ENCODE measurements around the gene TMX2. TPM values are rescaled to one million over a fixed set of nuclear protein-coding genes. Genes with fewer than 3 reads are reported as not detected.

Gene TMX2
- total RNA-seq, 1 experiment from 2014 or later: 161 TPM

DNA sequence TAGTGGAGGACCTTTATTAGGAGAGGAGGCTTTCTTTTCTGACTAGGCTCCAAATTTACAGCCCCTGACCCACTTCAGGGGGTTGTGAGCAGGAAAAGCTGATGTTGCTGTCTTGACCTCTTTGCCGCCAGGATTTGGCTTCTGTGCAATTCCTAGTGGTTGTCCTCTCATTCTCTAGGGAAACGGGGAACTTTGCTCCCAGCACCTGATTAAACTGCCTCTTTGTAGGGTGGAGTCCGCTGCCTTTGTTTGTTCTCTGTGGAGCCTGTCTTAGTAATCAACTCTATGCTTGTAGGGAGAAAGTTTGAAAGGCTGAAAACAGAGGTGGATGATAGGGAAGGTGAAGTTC is 65.5 kb downstream of the TMX2 start:
- ChIA-PET CTCF (interaction anchor here (0.7 to 9.9 kb wide), 8 partner anchors 11 to 1392 kb away, joined by 3 to 117 read pairs (median 6); partner anchors contain the start of genes BTBD18 and CTNND1), POLR2A (interaction anchor here (0.6 to 11.9 kb wide), 12 partner anchors 9 to 728 kb away, joined by 3 to 285 read pairs (median 7); partner anchors contain the start of genes CTNND1, MED19, SELENOH and TMX2)
- BruUV-seq (replicated peaks): no TSS peak
- peaks cover 49% of the 10 kb centered on the region for H3K36me3 Mint-ChIP-seq (ENCODE audit: insufficient read depth, unreplicated experiment)
- intact Hi-C loops (cut with micrococcal nuclease): loop anchor here (1.0 to 2.0 kb wide), 2 partner anchors 15 to 21 kb away; no protein-coding TSS in a partner anchor
- TF ChIP-seq CTCF (IDR thresholded peaks at IDR 0.05; ENCODE audit: unreplicated experiment): no peak
- peaks cover 60% of the 10 kb centered on the region for H3K4me1 Mint-ChIP-seq (ENCODE audit: insufficient read depth, unreplicated experiment)
- no peaks in the 10 kb centered on the region for H3K27me3 Mint-ChIP-seq (ENCODE audit: insufficient read depth, unreplicated experiment)
- no peaks in the 10 kb centered on the region for H3K9me3 Mint-ChIP-seq (ENCODE audit: unreplicated experiment)
- DNase-seq (ENCODE audit: unreplicated experiment): peak; percentile 55
- H3K4me3 Mint-ChIP-seq (ENCODE audit: unreplicated experiment): peak overlapping the region; percentile 49
- peak overlapping the region; percentile 85 for H3K27ac Mint-ChIP-seq (ENCODE audit: low read depth, unreplicated experiment)

GRCh38 chr11:57778318-57779037 is 66.1 kb downstream of the TMX2 start:
- H3K36me3 Mint-ChIP-seq (ENCODE audit: insufficient read depth, unreplicated experiment): peaks cover 48% of the 10 kb centered on the region
- BruUV-seq (replicated peaks): no TSS peak
- intact Hi-C loops (cut with micrococcal nuclease): loop anchor here (1.0 to 2.0 kb wide), 2 partner anchors 16 to 21 kb away; no protein-coding TSS in a partner anchor

GRCh38 chr11:57779276-57779675 is 66.9 kb downstream of the TMX2 start:
- no peak for TF ChIP-seq CTCF (IDR thresholded peaks at IDR 0.05; ENCODE audit: unreplicated experiment)
- H3K36me3 Mint-ChIP-seq (ENCODE audit: insufficient read depth, unreplicated experiment): peaks cover 44% of the 10 kb centered on the region
- peak overlapping the region; percentile 17 for H3K4me3 Mint-ChIP-seq (ENCODE audit: unreplicated experiment)
- CTCF ChIA-PET: interaction anchor here (0.8 to 9.9 kb wide), 4 partner anchors 9 to 798 kb away, joined by 3 to 117 read pairs (median 33); partner anchors contain the start of gene CTNND1
- DNase-seq (ENCODE audit: unreplicated experiment): peak; percentile 66
- H3K27ac Mint-ChIP-seq (ENCODE audit: low read depth, unreplicated experiment): peak overlapping the region; percentile 85
- no peaks in the 10 kb centered on the region for H3K27me3 Mint-ChIP-seq (ENCODE audit: insufficient read depth, unreplicated experiment)
- peaks cover 58% of the 10 kb centered on the region for H3K4me1 Mint-ChIP-seq (ENCODE audit: insufficient read depth, unreplicated experiment)
- H3K9me3 Mint-ChIP-seq (ENCODE audit: unreplicated experiment): no peaks in the 10 kb centered on the region
- BruUV-seq (replicated peaks): no TSS peak
- POLR2A ChIA-PET: interaction anchor here (0.9 to 11.9 kb wide), 13 partner anchors 9 to 468 kb away, joined by 3 to 285 read pairs (median 6); partner anchors contain the start of genes CTNND1, MED19, SELENOH and TMX2
- intact Hi-C loops (cut with micrococcal nuclease): loop anchor here (2.0 kb wide), 1 partner anchor 16 kb away; no protein-coding TSS in a partner anchor

More at GRCh38 chr11:57778318-57779037, 66.1 kb downstream of the TMX2 start:
- H3K4me3 Mint-ChIP-seq (ENCODE audit: unreplicated experiment): peak overlapping the region; percentile 49
- TF ChIP-seq CTCF (IDR thresholded peaks at IDR 0.05; ENCODE audit: unreplicated experiment): no peak
- H3K4me1 Mint-ChIP-seq (ENCODE audit: insufficient read depth, unreplicated experiment): peaks cover 58% of the 10 kb centered on the region
- POLR2A ChIA-PET: interaction anchor here (0.6 to 11.9 kb wide), 17 partner anchors 8 to 727 kb away, joined by 3 to 285 read pairs (median 6); partner anchors contain the start of genes CTNND1, MED19, SELENOH and TMX2
- DNase-seq (ENCODE audit: unreplicated experiment): peak; percentile 96
- peak overlapping the region; percentile 85 for H3K27ac Mint-ChIP-seq (ENCODE audit: low read depth, unreplicated experiment)
- H3K27me3 Mint-ChIP-seq (ENCODE audit: insufficient read depth, unreplicated experiment): no peaks in the 10 kb centered on the region
- CTCF ChIA-PET: interaction anchor here (0.7 to 9.9 kb wide), 8 partner anchors 10 to 1391 kb away, joined by 3 to 117 read pairs (median 6); partner anchors contain the start of gene CTNND1
- H3K9me3 Mint-ChIP-seq (ENCODE audit: unreplicated experiment): no peaks in the 10 kb centered on the region

- no peak overlapping the region for H3K4me3 Mint-ChIP-seq (ENCODE audit: unreplicated experiment)
- no peaks in the 10 kb centered on the region for H3K9me3 Mint-ChIP-seq (ENCODE audit: unreplicated experiment)
- peaks cover 46% of the 10 kb centered on the region for H3K36me3 Mint-ChIP-seq (ENCODE audit: insufficient read depth, unreplicated experiment)
- peak overlapping the region; percentile 77 for H3K27ac Mint-ChIP-seq (ENCODE audit: low read depth, unreplicated experiment)
- CTCF ChIA-PET: interaction anchor here (0.8 to 9.9 kb wide), 4 partner anchors 10 to 21 kb away, joined by 3 to 117 read pairs (median 24); partner anchors contain the start of gene CTNND1
- intact Hi-C loops (cut with micrococcal nuclease): no loop called here
- H3K27me3 Mint-ChIP-seq (ENCODE audit: insufficient read depth, unreplicated experiment): no peaks in the 10 kb centered on the region
- H3K4me1 Mint-ChIP-seq (ENCODE audit: insufficient read depth, unreplicated experiment): peaks cover 43% of the 10 kb centered on the region
- no TSS peak for BruUV-seq (replicated peaks)
- POLR2A ChIA-PET: interaction anchor here (1.7 to 11.9 kb wide), 3 partner anchors 10 to 19 kb away, joined by 5 to 285 read pairs (median 60); partner anchors contain the start of gene CTNND1
- no peak for TF ChIP-seq CTCF (IDR thresholded peaks at IDR 0.05; ENCODE audit: unreplicated experiment)
- peak; percentile 35 for DNase-seq (ENCODE audit: unreplicated experiment)
These were observed 69.1 kb downstream of the TMX2 start for GRCh38 chr11:57781529-57781943.

All from MCF 10A (cell line).